GM12801 (cell line): ENCODE results near the gene WASL.

Experiments used
- CTCF ChIP-seq: IDR thresholded peaks from one replicate; pipeline ENCODE4 v1.5.1; 2011; ENCODE audit warnings: control low read depth; ENCODE audit not compliant: insufficient read length; ENCODE audit errors: extremely low read depth

Gene WASL

GRCh38 chr7:123643495-123644441 lies 105.0 kb downstream of the WASL start:
- no peak for TF ChIP-seq CTCF

GRCh38 chr7:123641901-123642300 lies 106.9 kb downstream of the WASL start:
- TF ChIP-seq CTCF: no peak

GRCh38 chr7:123640583-123640982 lies 108.2 kb downstream of the WASL start:
- no peak for TF ChIP-seq CTCF

- no peak for TF ChIP-seq CTCF
These were observed 109.2 kb downstream of the WASL start for GRCh38 chr7:123639631-123640030.

GRCh38 chr7:123637878-123638277 lies 110.9 kb downstream of the WASL start:
- TF ChIP-seq CTCF: no peak

GRCh38 chr7:123637203-123637602 lies 111.6 kb downstream of the WASL start:
- no peak for TF ChIP-seq CTCF

- no peak for TF ChIP-seq CTCF
These were observed 113.0 kb downstream of the WASL start for GRCh38 chr7:123635551-123636359.
